ENCODE data around the gene BEGAIN.

The BEGAIN gene

DNA sequence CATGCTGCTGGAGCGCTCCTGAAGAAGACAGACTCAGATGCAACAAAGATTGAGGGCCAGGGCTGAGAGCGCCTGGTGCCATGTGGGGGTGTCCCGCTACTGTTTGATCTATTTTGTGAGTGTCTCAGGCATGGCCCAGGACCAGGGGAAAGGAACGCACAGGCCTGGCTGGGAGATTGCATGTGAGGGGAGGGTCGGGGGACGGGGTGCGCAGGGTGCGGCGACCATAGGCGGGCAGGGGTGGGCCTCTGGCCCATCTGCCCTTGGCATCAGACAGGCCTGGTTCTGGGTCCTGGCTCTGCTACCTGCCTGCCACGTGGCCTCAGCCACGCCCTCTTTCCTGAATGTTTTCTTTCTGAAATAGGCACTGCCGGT is 47.5 kb downstream of the BEGAIN start:
- no peak overlapping the region for H3K4me3 ChIP-seq (ENCODE audit: low read length)
- H3K27ac ChIP-seq (ENCODE audit: low read length), result no peak overlapping the region
- no peaks in the 10 kb centered on the region for H3K27me3 ChIP-seq (ENCODE audit: control insufficient read depth, insufficient read depth, low read length)
- no peaks in the 10 kb centered on the region for H3K9me3 ChIP-seq (ENCODE audit: control insufficient read depth, low read depth, low read length)
- H3K36me3 ChIP-seq (ENCODE audit: control insufficient read depth, low read depth, low read length), result no peaks in the 10 kb centered on the region
- H3K9ac ChIP-seq (ENCODE audit: low read length), result no peak overlapping the region
- no peaks in the 10 kb centered on the region for H3K4me1 ChIP-seq (ENCODE audit: control insufficient read depth, low read depth, low read length)

DNA sequence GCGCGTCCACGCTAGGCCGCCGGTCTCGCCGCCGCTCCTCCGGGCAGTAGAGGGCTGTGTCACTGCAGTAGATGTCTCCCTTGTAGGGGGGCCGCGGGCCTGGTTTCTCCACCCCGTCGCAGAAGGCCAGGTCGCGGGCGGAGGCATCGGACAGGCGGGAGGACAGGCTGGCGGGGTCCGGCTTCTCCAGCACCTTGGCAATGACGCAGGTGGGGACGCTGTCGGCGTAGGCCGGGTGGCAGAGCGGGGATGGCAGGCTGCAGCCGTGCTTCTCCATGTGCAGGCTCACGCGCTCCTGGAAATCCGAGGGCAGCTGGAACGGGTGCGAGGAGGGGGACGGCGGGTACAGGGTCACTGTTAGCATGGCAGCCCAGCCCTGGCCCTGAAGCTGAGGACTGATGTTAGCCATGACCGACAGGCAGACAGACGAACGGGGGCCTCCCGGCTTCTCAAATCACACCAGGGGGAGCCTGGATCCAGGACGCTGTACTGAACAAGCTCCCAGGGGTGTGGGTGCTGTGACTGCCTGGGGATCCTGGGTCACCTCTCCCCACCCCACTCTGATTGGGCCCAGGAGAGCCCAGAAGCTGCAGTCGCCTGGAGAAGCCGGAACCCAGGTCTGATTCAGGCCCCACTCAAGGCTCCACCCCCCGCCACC is 48.1 kb downstream of the BEGAIN start:
- Histone ChIP-seq H3K27ac (ENCODE audit: low read length) (no peak overlapping the region), H3K4me1 (ENCODE audit: control insufficient read depth, low read depth, low read length) (no peaks in the 10 kb centered on the region), H3K4me3 (ENCODE audit: low read length) (no peak overlapping the region)

GRCh38 chr14:100538351-100539002 is 48.7 kb downstream of the BEGAIN start:
- Histone ChIP-seq H3K4me3 (ENCODE audit: low read length) (no peak overlapping the region), H3K9me3 (ENCODE audit: control insufficient read depth, low read depth, low read length) (no peaks in the 10 kb centered on the region), H3K9ac (ENCODE audit: low read length) (no peak overlapping the region), H3K27me3 (ENCODE audit: control insufficient read depth, insufficient read depth, low read length) (no peaks in the 10 kb centered on the region), H3K27ac (ENCODE audit: low read length) (no peak overlapping the region), H3K36me3 (ENCODE audit: control insufficient read depth, low read depth, low read length) (no peaks in the 10 kb centered on the region), H3K4me1 (ENCODE audit: control insufficient read depth, low read depth, low read length) (no peaks in the 10 kb centered on the region)

More for the DNA sequence above, 48.1 kb downstream of the BEGAIN start:
- Histone ChIP-seq H3K27me3 (ENCODE audit: control insufficient read depth, insufficient read depth, low read length) (no peaks in the 10 kb centered on the region), H3K36me3 (ENCODE audit: control insufficient read depth, low read depth, low read length) (no peaks in the 10 kb centered on the region), H3K9me3 (ENCODE audit: control insufficient read depth, low read depth, low read length) (no peaks in the 10 kb centered on the region), H3K9ac (ENCODE audit: low read length) (no peak overlapping the region)

DNA sequence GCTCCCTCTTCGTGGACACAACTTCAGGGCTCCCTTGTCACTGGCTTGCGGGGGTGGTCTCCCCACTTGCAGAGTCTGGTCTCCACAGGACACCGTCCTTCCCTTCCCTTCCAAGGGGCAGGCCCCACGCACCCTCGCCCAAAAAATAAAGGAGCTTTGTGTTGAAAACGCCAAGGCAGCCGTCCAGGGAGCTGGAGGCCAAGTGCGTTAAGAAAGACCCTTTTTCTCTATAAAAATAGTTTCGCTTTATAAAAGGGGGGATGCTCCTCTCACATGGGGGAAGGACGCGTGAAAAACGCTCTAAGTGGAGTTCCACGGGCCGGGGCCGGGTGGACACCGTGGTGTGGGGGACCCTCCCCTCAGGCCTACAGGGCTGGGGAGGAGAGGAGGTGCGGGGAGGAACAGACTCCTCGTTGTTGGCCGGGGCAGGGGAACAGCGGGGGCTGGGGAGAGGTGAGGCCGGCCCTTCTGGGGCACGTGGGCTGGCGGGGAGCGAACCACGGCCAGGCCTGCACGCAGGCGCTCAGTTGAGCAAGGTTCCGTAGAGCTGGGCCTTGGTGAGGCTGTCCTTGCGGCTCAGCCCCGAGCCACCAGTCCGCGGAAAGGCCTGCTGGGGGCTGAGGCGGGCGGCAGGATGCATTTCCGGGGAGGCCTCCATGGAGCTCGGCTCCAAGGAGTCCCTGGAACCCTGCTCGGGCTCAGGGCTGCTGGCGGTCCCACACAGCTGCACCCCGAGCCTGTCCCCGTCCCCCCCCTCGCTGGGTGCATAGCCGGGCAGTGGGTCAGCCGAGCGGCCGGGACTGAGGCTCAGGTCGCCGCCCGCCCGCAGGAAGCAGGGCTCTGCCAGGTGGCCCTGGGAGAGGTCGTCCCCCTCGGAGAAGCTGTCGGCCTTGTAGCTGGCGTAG is 49.5 kb downstream of the BEGAIN start:
- Histone ChIP-seq H3K27ac (ENCODE audit: low read length) (no peak overlapping the region), H3K27me3 (ENCODE audit: control insufficient read depth, insufficient read depth, low read length) (no peaks in the 10 kb centered on the region), H3K36me3 (ENCODE audit: control insufficient read depth, low read depth, low read length) (no peaks in the 10 kb centered on the region), H3K9me3 (ENCODE audit: control insufficient read depth, low read depth, low read length) (no peaks in the 10 kb centered on the region), H3K4me1 (ENCODE audit: control insufficient read depth, low read depth, low read length) (no peaks in the 10 kb centered on the region), H3K4me3 (ENCODE audit: low read length) (no peak overlapping the region), H3K9ac (ENCODE audit: low read length) (no peak overlapping the region)

GRCh38 chr14:100536721-100537445 is 50.3 kb downstream of the BEGAIN start:
- no peak overlapping the region for H3K4me3 ChIP-seq (ENCODE audit: low read length)
- H3K27me3 ChIP-seq (ENCODE audit: control insufficient read depth, insufficient read depth, low read length), result no peaks in the 10 kb centered on the region
- H3K9ac ChIP-seq (ENCODE audit: low read length), result no peak overlapping the region
- H3K36me3 ChIP-seq (ENCODE audit: control insufficient read depth, low read depth, low read length), result no peaks in the 10 kb centered on the region
- H3K27ac ChIP-seq (ENCODE audit: low read length), result no peak overlapping the region
- H3K4me1 ChIP-seq (ENCODE audit: control insufficient read depth, low read depth, low read length), result no peaks in the 10 kb centered on the region
- no peaks in the 10 kb centered on the region for H3K9me3 ChIP-seq (ENCODE audit: control insufficient read depth, low read depth, low read length)

DNA sequence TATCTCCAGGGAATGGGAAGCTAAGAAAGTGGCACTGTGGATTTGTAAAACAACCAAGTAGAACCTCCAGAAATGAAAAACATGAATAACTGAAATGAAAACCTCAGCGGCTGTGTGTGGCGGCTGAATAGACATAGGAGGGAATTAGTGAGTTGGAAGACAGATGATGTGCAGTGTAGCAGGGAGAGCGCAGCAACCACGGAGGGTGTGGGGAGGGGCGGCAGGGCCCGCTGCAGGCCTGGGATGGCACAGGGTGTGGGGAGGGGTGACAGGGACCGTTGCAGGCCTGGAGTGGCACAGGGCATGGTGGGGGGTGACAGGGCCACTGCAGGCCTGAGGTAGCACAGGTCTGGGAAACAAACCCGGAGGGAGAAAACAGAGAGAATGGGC is 51.1 kb downstream of the BEGAIN start:
- Histone ChIP-seq H3K27ac (ENCODE audit: low read length) (no peak overlapping the region), H3K9ac (ENCODE audit: low read length) (no peak overlapping the region), H3K4me1 (ENCODE audit: control insufficient read depth, low read depth, low read length) (no peaks in the 10 kb centered on the region), H3K36me3 (ENCODE audit: control insufficient read depth, low read depth, low read length) (no peaks in the 10 kb centered on the region), H3K27me3 (ENCODE audit: control insufficient read depth, insufficient read depth, low read length) (no peaks in the 10 kb centered on the region), H3K4me3 (ENCODE audit: low read length) (no peak overlapping the region), H3K9me3 (ENCODE audit: control insufficient read depth, low read depth, low read length) (no peaks in the 10 kb centered on the region)

DNA sequence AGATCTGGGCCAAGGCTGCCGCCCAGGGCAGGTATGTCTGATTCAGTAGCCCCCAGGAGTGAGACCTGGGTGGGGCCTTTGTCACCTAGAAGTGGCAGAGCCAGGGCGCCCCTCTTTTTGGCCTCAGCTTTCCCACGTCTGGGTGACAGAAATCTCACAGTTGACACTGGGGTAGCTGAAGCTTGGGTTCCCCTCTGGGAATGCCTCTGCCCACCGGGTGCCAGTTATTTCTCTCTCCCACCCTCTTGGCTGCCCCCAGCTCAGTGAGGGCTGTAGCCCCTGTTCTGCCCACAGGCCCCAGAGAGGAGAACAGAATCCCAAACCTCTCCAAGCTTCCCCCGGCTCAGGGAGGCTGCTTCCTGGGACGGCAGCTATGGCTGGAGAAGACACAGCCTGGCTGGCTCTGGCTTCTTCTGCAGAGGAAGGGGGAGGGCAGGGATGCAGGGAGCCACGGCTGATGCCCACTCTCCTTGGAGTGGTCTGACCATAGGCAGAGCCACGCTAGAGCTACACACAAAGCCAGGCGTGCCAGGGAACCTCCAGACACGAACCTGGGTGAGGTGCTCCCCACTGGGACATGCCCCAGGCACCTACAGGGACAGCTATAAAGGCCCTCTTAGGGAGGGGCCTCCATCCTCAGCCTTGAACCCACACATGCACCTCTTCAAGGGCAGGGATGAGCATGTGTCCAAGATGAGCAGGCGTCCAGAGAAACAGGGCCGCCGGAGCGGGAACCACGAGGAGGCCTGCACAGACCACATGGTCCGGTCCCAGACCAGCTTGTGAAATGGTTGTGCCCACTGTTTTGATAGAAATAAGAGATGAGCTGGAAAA is 51.7 kb downstream of the BEGAIN start:
- Histone ChIP-seq H3K36me3 (ENCODE audit: control insufficient read depth, low read depth, low read length) (no peaks in the 10 kb centered on the region), H3K9ac (ENCODE audit: low read length) (no peak overlapping the region), H3K27me3 (ENCODE audit: control insufficient read depth, insufficient read depth, low read length) (no peaks in the 10 kb centered on the region), H3K4me3 (ENCODE audit: low read length) (no peak overlapping the region), H3K4me1 (ENCODE audit: control insufficient read depth, low read depth, low read length) (no peaks in the 10 kb centered on the region), H3K9me3 (ENCODE audit: control insufficient read depth, low read depth, low read length) (no peaks in the 10 kb centered on the region), H3K27ac (ENCODE audit: low read length) (no peak overlapping the region)

DNA sequence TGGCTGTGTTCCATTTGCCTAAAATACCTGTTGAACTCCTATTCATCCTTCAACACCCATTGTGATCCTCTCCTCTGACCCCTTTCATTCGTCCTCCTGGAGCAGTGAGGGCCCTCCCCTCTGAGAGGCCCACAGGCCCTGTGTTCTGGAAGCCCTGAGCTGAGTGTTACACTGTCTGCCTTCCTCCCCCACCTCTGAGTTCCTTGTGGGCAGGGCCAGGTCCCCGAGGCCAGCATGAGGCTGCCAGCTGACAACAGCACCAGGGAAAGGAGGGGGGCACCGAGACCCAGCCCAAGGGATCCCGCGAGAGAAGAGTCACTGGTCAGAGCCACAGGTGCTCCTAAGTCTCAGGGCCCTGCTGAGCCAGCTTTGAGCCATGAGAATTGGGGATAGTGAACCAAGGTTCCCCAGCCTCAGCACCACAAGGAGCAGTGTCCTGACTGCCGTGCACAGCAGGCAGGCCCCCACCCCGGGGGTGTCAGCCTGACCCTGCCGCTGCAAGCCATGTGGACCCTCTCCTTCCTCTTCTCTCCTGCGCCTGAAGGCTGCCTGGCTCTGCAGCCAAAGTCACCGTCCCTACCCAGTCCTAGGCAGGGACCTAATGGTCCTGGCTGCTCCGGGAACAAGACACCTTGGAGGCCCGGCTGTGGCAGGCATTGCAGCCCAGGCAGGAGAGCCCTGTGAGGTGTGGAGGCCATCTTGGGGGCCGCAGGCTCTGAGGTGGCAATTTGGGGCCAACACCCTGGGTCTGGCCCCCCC is 52.5 kb downstream of the BEGAIN start:
- Histone ChIP-seq H3K4me1 (ENCODE audit: control insufficient read depth, low read depth, low read length) (no peaks in the 10 kb centered on the region), H3K27ac (ENCODE audit: low read length) (no peak overlapping the region), H3K36me3 (ENCODE audit: control insufficient read depth, low read depth, low read length) (no peaks in the 10 kb centered on the region), H3K9me3 (ENCODE audit: control insufficient read depth, low read depth, low read length) (no peaks in the 10 kb centered on the region), H3K9ac (ENCODE audit: low read length) (no peak overlapping the region), H3K27me3 (ENCODE audit: control insufficient read depth, insufficient read depth, low read length) (no peaks in the 10 kb centered on the region), H3K4me3 (ENCODE audit: low read length) (no peak overlapping the region)

- no peak overlapping the region for H3K27ac ChIP-seq (ENCODE audit: low read length)
- H3K4me1 ChIP-seq (ENCODE audit: control insufficient read depth, low read depth, low read length), result no peaks in the 10 kb centered on the region
- H3K36me3 ChIP-seq (ENCODE audit: control insufficient read depth, low read depth, low read length), result no peaks in the 10 kb centered on the region
- H3K9ac ChIP-seq (ENCODE audit: low read length), result no peak overlapping the region
- H3K27me3 ChIP-seq (ENCODE audit: control insufficient read depth, insufficient read depth, low read length), result no peaks in the 10 kb centered on the region
- no peak overlapping the region for H3K4me3 ChIP-seq (ENCODE audit: low read length)
- no peaks in the 10 kb centered on the region for H3K9me3 ChIP-seq (ENCODE audit: control insufficient read depth, low read depth, low read length)
Measured at GRCh38 chr14:100533656-100534485, 53.3 kb downstream of the BEGAIN start.
